Ishikawa (cell line): ENCODE data around the gene PTPRN2.

Experiments
- CEBPB ChIP-seq: IDR thresholded peaks from 2 replicates; pipeline ENCODE4 v1.6.1; 2012
- CREB1 ChIP-seq: IDR thresholded peaks from 2 replicates; pipeline ENCODE4 v1.6.1; 2012; ENCODE audit warnings: low read depth
- EP300 ChIP-seq: IDR thresholded peaks from 2 replicates; pipeline ENCODE4 v1.6.1; 2012; ENCODE audit warnings: borderline replicate concordance
- NFIC ChIP-seq: IDR thresholded peaks from 2 replicates; pipeline ENCODE4 v1.6.1; 2012
- TAF1 ChIP-seq: IDR thresholded peaks from 2 replicates; pipeline ENCODE4 v1.6.1; 2012; ENCODE audit warnings: low read depth, mild to moderate bottlenecking
- TEAD4 ChIP-seq: IDR thresholded peaks from 2 replicates; pipeline ENCODE4 v1.6.1; 2012
- YY1 ChIP-seq: IDR thresholded peaks from 2 replicates; pipeline ENCODE4 v1.6.1; 2012; ENCODE audit warnings: low read depth
- TF ChIP-seq, protein P1 (sequence below): IDR thresholded peaks from 2 replicates; pipeline ENCODE4 v1.6.1; 2012; ENCODE audit warnings: low read depth, mild to moderate bottlenecking
- TF ChIP-seq, protein P2 (sequence below): IDR thresholded peaks from 2 replicates; pipeline ENCODE4 v1.6.1; 2012

DNA sequence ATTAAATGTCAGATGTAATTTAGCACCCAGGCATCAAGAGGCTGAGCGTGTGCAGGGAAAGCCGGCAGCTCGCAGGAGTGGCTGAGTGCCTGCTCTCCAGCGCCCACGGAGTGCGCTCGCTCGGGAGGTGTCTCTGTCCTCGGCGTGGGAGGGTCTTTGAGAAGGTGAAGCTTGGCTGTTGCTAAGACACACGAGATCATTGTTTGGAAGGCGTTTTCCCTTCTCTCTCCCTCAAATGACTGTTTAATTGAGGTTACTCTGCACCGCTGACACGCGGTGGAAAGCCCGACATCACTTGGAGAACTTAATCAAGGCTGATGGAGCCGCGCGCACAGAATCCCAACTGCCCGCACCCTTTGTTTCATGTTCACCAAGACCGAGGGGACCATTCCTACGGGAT, 836.2 kb downstream of the PTPRN2 start:
- TF ChIP-seq, protein P1, sequence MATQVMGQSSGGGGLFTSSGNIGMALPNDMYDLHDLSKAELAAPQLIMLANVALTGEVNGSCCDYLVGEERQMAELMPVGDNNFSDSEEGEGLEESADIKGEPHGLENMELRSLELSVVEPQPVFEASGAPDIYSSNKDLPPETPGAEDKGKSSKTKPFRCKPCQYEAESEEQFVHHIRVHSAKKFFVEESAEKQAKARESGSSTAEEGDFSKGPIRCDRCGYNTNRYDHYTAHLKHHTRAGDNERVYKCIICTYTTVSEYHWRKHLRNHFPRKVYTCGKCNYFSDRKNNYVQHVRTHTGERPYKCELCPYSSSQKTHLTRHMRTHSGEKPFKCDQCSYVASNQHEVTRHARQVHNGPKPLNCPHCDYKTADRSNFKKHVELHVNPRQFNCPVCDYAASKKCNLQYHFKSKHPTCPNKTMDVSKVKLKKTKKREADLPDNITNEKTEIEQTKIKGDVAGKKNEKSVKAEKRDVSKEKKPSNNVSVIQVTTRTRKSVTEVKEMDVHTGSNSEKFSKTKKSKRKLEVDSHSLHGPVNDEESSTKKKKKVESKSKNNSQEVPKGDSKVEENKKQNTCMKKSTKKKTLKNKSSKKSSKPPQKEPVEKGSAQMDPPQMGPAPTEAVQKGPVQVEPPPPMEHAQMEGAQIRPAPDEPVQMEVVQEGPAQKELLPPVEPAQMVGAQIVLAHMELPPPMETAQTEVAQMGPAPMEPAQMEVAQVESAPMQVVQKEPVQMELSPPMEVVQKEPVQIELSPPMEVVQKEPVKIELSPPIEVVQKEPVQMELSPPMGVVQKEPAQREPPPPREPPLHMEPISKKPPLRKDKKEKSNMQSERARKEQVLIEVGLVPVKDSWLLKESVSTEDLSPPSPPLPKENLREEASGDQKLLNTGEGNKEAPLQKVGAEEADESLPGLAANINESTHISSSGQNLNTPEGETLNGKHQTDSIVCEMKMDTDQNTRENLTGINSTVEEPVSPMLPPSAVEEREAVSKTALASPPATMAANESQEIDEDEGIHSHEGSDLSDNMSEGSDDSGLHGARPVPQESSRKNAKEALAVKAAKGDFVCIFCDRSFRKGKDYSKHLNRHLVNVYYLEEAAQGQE, result no peak
- no peak for TF ChIP-seq TEAD4
- no peak for TF ChIP-seq CEBPB
- no peak for TF ChIP-seq YY1
- no peak for TF ChIP-seq NFIC
- TF ChIP-seq EP300, result no peak
- no peak for TF ChIP-seq CREB1
- no peak for TF ChIP-seq TAF1
- TF ChIP-seq, protein P2, sequence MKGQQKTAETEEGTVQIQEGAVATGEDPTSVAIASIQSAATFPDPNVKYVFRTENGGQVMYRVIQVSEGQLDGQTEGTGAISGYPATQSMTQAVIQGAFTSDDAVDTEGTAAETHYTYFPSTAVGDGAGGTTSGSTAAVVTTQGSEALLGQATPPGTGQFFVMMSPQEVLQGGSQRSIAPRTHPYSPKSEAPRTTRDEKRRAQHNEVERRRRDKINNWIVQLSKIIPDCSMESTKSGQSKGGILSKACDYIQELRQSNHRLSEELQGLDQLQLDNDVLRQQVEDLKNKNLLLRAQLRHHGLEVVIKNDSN, result no peak
